HG03575 (cell line): ENCODE data around the gene ZC3H6.

Experiments used
- ATAC-seq: cut with Tn5 transposase; IDR thresholded peaks from one replicate; pipeline ENCODE4 v1.9.1; 2021; ENCODE audit not compliant: unreplicated experiment, insufficient number of reproducible peaks, low FRiP score; ENCODE audit errors: extremely low read depth

The ZC3H6 gene, protein sequence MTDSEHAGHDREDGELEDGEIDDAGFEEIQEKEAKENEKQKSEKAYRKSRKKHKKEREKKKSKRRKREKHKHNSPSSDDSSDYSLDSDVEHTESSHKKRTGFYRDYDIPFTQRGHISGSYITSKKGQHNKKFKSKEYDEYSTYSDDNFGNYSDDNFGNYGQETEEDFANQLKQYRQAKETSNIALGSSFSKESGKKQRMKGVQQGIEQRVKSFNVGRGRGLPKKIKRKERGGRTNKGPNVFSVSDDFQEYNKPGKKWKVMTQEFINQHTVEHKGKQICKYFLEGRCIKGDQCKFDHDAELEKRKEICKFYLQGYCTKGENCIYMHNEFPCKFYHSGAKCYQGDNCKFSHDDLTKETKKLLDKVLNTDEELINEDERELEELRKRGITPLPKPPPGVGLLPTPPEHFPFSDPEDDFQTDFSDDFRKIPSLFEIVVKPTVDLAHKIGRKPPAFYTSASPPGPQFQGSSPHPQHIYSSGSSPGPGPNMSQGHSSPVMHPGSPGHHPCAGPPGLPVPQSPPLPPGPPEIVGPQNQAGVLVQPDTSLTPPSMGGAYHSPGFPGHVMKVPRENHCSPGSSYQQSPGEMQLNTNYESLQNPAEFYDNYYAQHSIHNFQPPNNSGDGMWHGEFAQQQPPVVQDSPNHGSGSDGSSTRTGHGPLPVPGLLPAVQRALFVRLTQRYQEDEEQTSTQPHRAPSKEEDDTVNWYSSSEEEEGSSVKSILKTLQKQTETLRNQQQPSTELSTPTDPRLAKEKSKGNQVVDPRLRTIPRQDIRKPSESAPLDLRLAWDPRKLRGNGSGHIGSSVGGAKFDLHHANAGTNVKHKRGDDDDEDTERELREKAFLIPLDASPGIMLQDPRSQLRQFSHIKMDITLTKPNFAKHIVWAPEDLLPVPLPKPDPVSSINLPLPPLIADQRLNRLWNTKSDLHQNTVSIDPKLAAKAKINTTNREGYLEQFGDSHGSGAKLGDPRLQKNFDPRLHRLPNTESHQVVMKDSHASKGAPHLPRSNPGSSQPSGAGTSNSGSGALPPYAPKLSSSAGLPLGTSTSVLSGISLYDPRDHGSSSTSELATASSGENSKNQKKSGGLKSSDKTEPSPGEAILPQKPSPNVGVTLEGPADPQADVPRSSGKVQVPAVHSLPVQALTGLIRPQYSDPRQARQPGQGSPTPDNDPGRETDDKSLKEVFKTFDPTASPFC

DNA sequence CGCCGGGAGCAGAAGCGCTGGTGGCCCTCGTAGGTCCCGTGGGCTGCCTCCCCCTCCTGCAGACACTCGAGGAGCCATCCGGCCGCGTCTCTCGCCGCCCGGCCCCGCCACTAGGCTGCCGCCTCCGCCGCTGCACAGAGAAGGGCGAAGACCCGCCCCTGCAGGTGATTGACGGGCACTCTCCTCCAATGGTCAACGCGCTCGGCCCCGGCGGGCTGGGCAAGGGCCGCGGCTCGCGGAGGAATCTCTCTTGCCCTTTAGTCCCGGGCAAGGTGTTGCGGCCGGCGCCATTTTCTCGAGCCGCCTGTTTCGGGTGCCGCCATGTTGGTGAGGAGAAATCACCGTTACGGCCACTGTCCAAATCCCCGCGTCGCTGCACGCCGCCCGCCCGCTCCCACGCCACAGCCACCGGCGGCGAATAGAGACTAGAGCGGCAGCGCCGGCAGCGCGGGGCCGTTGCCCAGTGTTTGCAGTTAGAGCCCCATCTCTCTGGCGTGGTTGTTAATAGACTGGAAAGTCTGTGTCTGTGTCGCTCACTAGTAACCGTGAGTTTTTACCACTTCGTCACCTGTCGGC lies at the start of gene ZC3H6:
Gene ZC3H6, plus strand, starts transcription at position 287 of the 576 bp plus-strand sequence. CDS start 398 bp downstream, outside the sequence.
- peak; percentile 57 for ATAC-seq

DNA sequence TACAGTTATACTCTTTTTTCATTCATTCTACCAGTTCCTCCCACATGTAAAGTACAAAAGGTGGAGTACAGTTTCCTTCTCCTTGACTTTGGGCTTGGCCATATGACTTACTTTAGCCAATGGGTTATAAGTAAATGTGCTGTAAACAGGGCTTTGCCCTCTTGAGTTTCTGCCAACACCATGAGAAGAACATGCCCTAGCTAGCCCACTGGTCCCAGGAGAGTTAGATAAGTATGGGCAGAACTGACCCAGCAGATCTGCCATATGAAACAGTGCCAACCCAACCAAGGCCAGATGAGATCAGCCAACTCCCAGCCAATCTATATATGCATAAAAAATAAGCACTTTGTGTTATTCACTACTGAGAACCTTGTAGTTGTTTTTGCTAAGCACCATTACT lies 46.0 kb upstream of the ZC3H6 start:
- ATAC-seq = no peak

DNA sequence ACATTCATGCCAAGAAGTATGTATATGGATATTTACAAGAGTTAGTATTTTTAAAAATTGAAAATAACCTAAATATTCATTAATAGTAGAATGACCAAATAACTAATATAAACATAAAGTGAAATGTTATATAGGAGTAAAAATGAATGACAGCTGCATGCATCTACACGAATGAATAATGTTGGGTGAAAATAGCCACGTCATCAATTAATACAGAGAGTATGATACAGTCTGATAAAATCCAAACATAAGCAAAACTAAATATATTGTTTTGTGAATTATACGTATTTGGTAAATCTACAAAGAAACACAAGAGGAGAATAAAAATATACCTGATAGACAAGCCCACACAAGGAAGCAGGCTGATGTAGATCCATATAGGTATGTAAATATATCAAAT lies 45.0 kb upstream of the ZC3H6 start:
- no peak for ATAC-seq

DNA sequence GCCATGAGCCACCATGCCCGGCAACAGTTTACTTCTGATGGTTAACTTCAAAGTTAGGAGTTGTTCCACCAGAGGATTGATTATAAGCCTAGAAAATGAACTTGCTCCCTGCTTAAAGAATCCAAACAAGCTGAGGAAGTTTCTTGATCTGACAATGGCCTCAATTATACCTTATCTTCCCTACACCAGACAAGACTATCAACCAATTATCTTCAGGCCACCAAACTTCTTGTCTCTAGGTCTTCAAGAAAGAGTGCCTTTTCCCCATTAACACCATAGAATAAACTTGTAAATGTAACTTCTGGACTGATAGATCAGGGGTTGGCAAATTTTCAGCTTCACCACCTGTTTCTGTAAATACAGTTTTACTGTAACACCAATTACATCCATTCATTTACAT lies 35.5 kb upstream of the ZC3H6 start:
- ATAC-seq = no peak

DNA sequence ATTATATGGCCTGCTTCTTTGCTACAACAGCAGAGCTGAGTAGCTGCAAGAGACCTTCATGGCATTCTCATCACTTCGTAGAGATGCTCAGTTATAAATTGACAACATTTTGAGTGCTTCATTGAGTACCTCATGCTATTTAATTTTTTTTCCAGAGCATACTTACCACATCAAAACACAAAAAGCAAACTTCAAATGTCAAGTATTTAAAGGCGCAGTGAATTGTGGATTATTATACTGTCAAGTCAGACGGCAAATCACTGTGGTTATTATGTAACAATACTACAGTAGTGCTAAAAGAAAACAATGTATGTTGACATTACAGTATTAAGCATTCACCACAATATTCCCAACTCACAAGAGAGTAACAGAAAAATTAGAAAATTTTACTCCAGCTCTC lies 33.0 kb upstream of the ZC3H6 start:
- no peak for ATAC-seq

DNA sequence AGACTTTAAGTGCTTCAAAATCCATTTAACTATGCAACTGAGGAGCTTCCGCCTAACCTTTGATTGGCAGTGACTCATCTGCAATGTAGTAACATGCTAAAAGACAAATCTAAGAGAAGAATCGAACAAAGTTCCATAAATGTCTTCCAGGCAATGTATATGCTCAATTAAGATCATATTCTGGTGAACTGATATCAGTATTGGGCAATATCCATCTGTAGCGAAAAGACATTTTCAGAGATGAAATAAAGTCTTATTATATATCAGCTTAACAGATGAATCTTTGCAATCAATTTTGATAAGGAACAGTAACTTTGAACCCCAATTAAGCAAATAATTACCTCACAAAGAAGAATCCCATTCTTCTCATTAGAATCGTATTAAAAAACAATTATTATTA lies 32.2 kb upstream of the ZC3H6 start:
- no peak for ATAC-seq

DNA sequence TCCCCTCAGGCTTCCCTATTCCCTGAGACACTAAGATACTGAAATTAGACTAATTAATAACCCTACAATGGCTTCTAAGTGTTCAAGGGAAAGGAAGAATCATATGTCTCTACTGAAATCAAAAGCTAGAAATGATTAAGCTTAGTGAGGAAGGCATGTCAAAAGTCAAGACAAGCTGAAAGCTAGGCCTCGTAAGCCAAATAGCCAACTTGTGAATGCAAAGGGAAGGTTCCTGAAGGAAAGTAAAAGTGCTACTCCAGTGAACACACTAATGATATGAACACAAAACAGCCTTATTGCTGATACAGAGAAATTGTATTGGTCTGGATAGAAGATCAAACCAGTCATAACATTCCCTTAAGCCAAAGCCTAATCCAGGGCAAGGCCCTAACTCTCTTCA lies 30.5 kb upstream of the ZC3H6 start:
- no peak for ATAC-seq

DNA sequence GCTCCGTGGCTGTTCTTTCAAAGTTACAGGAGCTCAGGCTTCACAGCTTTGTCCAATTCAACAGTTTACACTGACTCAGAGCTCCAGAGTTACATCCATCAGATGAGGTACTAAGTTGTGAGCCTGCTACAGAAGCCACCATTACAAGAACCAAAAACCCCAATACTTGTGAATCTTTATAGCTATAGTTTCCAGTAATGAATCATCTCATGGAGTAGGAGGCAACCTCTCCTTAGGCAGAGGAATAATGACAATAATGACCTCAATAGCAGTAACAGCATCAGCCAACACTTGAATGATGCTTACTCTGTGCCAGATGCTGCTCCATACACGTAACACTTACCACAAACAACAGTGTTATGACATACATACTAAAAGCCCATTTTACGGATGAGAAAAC lies 24.1 kb upstream of the ZC3H6 start:
- no peak for ATAC-seq

DNA sequence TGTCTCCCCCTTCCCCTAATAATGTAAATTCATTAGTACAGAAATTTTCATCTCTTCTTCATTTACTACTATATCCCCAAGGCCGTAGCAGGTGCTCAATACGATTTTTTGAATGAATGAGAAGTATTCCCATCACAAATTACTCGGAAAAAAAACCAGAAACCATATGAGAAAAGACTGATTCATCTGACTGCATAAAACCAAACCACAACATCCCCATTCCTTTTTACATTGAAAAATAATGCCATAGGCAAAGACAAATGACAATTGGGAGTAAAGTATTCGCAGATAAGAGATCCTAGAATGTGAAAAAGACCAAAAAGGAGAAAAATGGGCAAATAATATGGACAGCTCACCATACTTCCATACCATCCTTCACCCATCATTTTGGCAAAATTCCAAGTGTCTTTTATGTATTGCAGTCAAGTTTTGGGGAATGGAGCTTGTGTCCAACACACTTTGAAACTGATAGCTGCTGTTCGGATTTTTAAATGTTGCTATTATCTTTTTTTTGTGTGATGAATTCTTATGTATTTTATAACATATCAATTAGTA lies 22.1 kb upstream of the ZC3H6 start:
- ATAC-seq = no peak

DNA sequence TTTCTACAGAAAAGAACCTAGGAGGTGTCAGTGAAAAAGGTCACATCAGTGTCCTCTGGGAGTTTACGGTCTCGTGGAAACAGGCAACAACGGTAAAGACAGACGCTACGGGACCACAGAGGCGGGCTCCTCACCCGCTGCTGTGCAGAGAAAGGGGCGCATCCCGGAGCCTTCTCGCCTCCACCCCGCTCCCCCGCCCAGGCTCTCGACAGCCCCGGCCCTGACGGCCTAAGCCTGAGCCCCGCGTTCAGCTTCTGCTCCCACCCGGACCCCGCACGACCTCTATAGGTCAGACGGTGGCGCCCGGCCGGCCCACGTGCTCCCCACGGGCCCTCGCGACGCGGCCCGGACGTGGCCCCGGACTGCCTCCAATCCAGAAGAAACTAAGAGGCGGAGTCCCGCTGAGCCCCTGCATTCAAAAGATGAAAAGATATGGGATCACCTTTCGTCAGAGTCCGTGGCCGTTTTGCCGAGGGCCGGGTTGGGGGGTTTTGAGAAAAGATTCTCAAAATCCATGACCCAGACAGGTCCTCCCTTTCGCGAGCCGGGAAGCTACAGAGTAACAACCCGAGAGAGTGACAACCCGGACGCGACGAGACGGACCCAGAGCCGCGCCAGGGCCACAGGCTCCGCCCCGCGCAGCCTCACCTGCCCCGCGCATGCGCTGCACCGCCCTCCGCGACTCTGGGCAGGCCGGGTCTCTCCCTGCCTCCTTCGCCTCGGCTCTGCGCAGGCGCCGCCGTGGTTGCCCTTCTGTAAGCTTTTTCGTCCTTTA lies 20.7 kb upstream of the ZC3H6 start, which contains the start of gene ZC3H8:
Gene ZC3H8, minus strand, starts transcription at position 577 of the 775 bp plus-strand sequence. Its CDS starts 61 bp downstream, at position 516.
- no peak for ATAC-seq

DNA sequence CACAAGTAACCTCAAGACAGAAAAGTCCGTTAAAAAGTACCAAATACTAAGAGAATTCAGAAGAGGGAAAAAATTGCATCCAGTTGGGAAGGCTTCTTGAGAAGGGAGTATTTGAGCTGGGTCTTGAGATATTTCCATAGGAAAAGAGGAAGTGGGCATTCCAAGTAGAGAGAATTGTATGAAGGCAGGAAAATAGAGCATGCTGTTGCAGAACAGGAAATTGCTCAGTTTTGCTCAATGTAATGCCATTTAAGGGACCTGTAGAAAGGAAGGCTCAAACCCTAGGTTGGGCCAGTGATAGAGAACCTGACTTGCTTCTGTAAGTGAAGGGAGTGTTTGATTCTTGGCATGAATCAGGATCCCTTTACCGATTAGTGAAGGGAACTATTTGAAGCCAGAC lies 19.5 kb upstream of the ZC3H6 start:
- no peak for ATAC-seq

DNA sequence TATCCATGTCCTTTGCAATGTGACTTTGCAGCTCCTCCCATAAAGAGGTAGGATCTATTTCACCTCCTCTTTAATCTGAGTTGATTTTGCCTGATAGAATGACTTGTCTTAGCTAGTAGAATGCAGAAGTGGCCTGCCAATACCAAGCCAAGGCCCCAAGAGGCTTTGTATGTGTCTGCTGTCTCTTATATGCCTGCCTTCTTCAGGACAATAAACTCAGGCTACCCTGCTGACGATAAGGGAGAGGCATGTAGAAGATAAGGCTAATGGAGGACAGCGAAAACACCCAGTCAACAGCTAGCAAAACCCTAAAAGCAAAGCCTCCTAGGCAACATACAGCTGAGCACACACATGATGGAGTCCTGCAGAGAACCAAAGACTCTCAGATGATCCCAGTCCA lies 18.7 kb upstream of the ZC3H6 start:
- ATAC-seq = no peak

DNA sequence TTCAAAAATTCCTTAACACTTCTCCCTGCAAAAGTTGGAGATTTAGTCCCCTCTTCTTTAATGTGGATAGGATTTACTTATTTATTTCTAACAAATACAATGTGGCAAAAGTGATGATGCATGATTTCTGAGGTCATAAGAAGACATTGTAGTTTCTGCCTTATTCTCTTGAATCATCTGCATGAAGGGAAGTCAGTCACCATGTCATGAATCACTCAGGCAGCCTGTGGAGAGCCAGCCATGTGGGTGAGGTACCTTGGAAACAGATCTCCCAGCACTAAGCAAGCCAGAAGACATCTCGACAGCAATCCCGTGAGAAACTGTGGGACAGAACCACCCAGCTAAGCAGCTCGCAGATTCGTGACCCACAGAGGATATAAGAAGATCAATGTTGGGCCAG lies 17.8 kb upstream of the ZC3H6 start:
- ATAC-seq = no peak

DNA sequence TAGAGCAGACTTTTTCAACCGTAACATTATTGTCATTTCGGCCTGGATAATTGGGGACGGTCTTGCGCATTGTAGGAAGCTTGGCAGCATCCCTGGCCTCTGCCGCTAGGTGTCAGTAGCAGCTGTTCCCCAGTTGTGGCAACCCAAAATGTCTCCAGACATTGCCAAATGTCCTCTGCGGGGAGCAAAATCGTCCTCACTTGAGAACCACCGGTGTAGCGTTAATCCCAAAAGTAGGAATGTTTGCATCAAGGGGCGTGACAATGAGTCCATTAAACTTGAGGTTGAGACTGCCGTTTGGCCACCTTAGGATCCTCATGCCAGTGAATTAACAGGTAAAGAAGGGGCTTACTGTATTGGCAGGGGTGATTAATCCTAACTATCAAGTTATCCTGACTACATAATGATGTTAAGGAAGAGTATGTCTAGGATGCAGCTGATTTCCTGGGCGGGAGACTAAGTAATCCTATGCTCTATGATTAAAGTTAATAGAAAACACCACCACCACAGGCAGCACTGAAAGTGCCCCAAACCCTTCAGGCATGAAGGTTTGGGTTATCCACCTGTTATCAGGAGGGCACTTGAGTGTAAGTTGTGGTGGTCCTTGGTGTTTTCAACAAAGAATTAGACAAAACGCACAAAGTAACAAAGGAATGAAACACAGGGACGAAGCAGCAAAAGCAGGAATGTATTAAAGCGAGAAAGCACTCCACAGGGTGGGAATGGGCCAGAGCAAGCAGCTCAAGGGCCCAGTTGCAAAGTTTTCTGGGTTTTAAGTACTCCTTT lies 15.7 kb upstream of the ZC3H6 start:
- ATAC-seq = no peak

DNA sequence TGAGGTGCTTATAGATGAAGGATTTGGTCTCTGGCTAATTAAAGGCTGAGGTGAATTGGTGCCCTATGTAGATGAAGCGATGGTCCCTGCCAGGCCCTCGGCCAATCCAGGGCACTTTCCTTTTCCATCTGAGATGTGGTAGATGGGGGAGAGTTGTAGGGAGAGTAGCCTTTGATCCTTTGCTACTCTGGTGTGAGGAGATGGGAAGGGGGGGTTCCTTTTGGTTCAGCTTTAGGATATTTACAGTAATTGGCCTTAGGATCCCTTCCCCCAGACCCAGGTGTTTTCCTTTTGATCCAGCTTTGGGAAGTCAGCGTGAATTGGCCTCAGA lies 15.1 kb upstream of the ZC3H6 start:
- no peak for ATAC-seq

DNA sequence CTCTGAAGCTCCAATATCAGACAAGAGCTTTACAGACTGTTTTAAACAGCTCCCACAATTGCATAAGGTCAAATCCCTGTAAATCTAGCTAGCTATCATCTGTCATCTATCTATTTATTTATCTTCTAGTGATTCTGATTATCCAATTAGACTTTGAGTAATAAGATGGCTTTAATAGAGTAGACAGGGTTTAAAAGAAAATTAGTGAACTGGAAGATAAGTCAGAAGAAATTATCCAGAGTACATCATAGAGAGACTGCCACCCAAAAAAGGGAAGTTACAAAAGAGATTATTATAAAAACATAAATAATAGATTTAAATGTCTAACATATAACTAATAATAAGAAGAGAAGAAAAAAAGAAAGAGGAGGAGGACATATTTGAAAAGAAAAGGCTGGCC lies 12.5 kb upstream of the ZC3H6 start:
- ATAC-seq = no peak

DNA sequence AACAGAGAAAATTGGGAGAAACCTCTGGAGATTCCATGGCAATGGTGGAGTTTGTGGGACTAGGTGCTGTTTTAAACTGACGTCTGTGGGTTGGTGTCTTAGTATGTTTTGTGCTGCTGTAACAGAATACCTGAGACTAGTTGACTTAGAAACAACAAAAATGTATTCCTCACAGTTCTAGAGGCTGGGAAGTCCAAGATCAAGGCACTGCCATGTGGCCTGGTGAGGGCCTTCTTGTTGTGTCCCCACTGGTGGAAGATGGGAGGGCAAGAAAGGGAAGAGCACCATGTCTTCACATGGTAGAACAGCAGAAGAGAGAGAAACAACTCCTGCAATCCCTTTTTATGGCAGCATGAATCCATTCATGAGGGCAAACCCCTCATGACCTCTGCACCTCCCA lies 6.8 kb upstream of the ZC3H6 start:
- ATAC-seq = no peak

DNA sequence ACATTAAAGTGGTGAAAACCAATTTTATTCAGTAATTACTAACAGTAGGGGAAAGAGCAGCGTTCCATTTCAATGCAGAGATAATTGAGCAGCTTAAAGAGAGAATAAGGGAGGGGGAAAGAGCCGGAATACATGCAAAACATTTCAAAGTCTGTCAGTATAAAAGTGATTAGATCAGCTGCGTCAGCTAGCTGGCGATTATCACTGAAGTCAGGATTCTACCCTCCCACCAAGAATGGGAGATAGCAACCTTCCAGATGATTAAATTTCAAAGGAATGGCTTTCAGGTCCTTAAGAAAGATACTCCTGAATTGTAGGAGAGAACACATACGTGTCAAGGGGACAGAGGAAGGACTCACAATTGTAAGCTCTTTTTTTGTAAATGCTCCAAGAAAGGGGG lies 2.7 kb upstream of the ZC3H6 start:
- ATAC-seq = no peak
